GM15510 (cell line): Measurements from ENCODE around the gene PLXNB3.

ENCODE experiments used
- POLR2A ChIP-seq: IDR thresholded peaks from 3 replicates; pipeline ENCODE4 v1.6.1; 2011; ENCODE audit warnings: borderline replicate concordance; ENCODE audit not compliant: insufficient read length; ENCODE audit errors: extremely low read depth

Gene PLXNB3

DNA sequence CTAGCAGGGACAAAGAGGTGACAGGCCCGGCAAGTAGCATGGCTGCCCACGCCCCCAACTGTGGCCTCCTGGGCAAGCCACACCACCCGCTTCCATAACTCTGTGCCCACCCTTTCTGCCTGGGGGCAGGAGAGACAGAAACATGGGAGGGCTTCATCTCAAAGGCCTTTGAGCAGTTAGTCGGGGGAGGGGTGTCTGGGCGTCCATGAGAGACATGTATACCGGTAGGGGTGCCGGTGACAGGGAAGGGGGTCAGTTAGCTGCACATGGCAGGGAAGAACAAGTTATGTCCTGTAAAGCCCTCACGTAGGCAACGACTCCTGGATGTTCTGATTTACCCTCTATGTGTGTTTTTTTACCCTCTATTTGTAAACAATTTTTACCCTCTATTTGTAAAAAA, 57.0 kb downstream of the PLXNB3 start:
- no peak for TF ChIP-seq POLR2A

DNA sequence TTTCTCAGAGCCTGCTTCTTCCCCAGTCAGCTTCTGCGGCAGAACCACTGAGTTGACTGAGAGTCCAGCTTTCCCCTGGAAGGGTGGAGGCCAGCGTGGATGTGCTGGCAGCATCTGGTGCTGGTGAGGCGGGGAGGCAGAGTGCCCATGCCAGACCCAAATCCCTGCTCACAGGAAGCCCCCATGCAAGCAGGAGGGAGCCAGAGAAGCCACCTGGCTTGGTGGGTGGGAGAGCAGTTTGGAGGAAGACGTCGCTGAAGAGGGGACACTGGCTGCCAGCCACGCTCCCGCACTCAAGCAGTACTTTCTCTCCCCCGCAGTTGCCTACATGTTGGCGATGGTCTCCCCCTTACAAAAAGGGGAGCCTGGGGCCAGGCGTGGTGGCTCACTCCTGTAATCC, 60.3 kb downstream of the PLXNB3 start:
- no peak for TF ChIP-seq POLR2A

DNA sequence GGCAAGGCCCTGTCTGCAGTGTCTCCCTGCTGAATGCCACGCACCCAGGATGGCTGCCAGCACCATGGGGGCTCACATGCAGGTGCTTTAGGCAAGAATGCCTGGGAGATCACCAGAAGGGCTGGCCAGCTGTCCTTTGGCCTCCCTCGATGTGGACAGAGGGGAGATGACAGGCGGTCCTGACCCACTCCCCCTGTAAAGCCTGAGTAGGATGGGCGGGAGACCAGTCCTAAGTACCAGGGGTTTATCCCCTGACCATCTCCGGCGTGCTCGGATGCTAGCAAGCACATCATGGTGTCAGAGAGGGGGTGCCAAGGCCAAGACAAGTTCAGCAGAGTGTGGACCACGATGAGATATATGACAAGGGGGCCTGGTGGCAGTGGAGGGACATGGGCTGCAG, 61.0 kb downstream of the PLXNB3 start:
- no peak for TF ChIP-seq POLR2A
